H1 (cell line): ENCODE results near the gene SAMD4A. TPM values are rescaled to one million over a fixed set of nuclear protein-coding genes. Genes with fewer than 3 reads are reported as not detected.
A peak's percentile ranks its signal among the peaks of the same experiment; 100 is the strongest.

Experiments used
- CTCF ChIA-PET: fragments of 300-600 bp; sonication (Branson Sonifier 250); formaldehyde crosslinking; loops from one replicate; lab custom pipeline; 2021; ENCODE audit not compliant: partially characterized antibody; lab: Charles Lee
- POLR2A ChIA-PET: fragments of 300-600 bp; sonication (Branson Sonifier 250); formaldehyde crosslinking; loops from one replicate; lab custom pipeline; 2021; ENCODE audit warnings: inconsistent platforms; ENCODE audit not compliant: partially characterized antibody; lab: Charles Lee
- DNase-seq, 2 experiments: peaks; one replicate each; pipeline versions ENCODE4 v3.0.0 to v3.0.0-alpha.2; 2010 to 2022; ENCODE audit warnings: low spot score in 2 of 2, low read depth in 1 of 2, mixed read lengths in 1 of 2
- FAIRE-seq: peaks from 2 replicates; lab custom pipeline; 2011; peaks lifted over from hg19 to GRCh38; lab: Jason Lieb, UNC
- H2AFZ ChIP-seq: 2 replicates; pipeline ENCODE4 v1.8.1; 2012; ENCODE audit warnings: low read length, inconsistent platforms
- H2AK5ac ChIP-seq: 2 replicates; pipeline ENCODE4 v1.6.1; 2013; ENCODE audit warnings: low read depth, low read length
- H2BK120ac ChIP-seq: replicated peaks from 2 replicates; pipeline ENCODE3; 2013; ENCODE audit warnings: low read depth, low read length, inconsistent platforms
- H2BK12ac ChIP-seq: 2 replicates; pipeline ENCODE4 v1.6.1; 2013; ENCODE audit warnings: low read depth, low read length
- H2BK15ac ChIP-seq: 2 replicates; pipeline ENCODE4 v1.6.1; 2013; ENCODE audit warnings: low read length
- H2BK20ac ChIP-seq: 2 replicates; pipeline ENCODE4 v1.6.1; 2013; ENCODE audit warnings: low read length
- H2BK5ac ChIP-seq: 2 replicates; pipeline ENCODE4 v1.6.1; 2013; ENCODE audit warnings: low read depth, low read length
- H3K14ac ChIP-seq: 2 replicates; pipeline ENCODE4 v1.6.1; 2013; ENCODE audit warnings: inconsistent platforms; ENCODE audit not compliant: insufficient read length
- H3K18ac ChIP-seq: 2 replicates; pipeline ENCODE4 v1.6.1; 2013; ENCODE audit warnings: low read length; ENCODE audit errors: extremely low read depth
- H3K23ac ChIP-seq: 2 replicates; pipeline ENCODE4 v1.6.1; 2013; ENCODE audit warnings: inconsistent platforms; ENCODE audit not compliant: insufficient read length
- H3K23me2 ChIP-seq: 2 replicates; pipeline ENCODE4 v1.6.1; 2013; ENCODE audit warnings: low read depth, low read length
- H3K27ac ChIP-seq: 2 replicates; pipeline ENCODE4 v1.6.1; 2011; ENCODE audit warnings: low read depth, low read length, inconsistent platforms
- H3K27me3 ChIP-seq, 4 experiments: replicated peaks in 1 of 4; 1 replicate in 1 of 4; 2 replicates in 3 of 4; pipeline versions ENCODE4 v1.6.1 to v1.8.1; 2011 to 2013; ENCODE audit warnings: low read length in 3 of 4, mild to moderate bottlenecking in 3 of 4, inconsistent platforms in 2 of 4, mixed read lengths in 2 of 4, moderate library complexity in 1 of 4; ENCODE audit not compliant: control insufficient read depth in 3 of 4, insufficient read depth in 3 of 4; ENCODE audit errors: extremely low read depth in 1 of 4
- H3K36me3 ChIP-seq, 4 experiments: 2 replicates each; pipeline versions ENCODE4 v1.6.1 to v1.8.1; 2011 to 2013; ENCODE audit warnings: mild to moderate bottlenecking in 4 of 4, low read length in 3 of 4, moderate library complexity in 2 of 4, control low read depth in 1 of 4, inconsistent platforms in 1 of 4; ENCODE audit not compliant: insufficient read depth in 4 of 4, control insufficient read depth in 2 of 4
- H3K4ac ChIP-seq: replicated peaks from 2 replicates; pipeline ENCODE3; 2013; ENCODE audit warnings: low read length, low read depth, mixed read lengths, inconsistent platforms; ENCODE audit not compliant: insufficient read length
- H3K4me1 ChIP-seq, 4 experiments: replicated peaks in 1 of 4; 1 replicate in 1 of 4; 2 replicates in 3 of 4; pipeline versions ENCODE4 v1.6.1 to v1.8.1; 2011 to 2013; ENCODE audit warnings: low read length in 3 of 4, inconsistent platforms in 2 of 4, mixed read lengths in 1 of 4; ENCODE audit not compliant: insufficient read depth in 4 of 4, control insufficient read depth in 3 of 4
- H3K4me2 ChIP-seq, 2 experiments: 2 replicates each; pipeline versions ENCODE4 v1.6.1 to v1.8.1; 2011 to 2013; ENCODE audit warnings: low read depth in 2 of 2, low read length in 2 of 2, control low read depth in 1 of 2, inconsistent platforms in 1 of 2, mild to moderate bottlenecking in 1 of 2; ENCODE audit not compliant: insufficient read depth in 1 of 2
- H3K4me3 ChIP-seq, 4 experiments: fragments of 200-600, 300-600 bp in 1 of 4; sonication (generic), shearing (Covaris generic), sonication (Bioruptor Twin) in 1 of 4; 2 replicates each; pipeline versions ENCODE4 v1.5.1 to v1.8.1; 2011 to 2016; ENCODE audit warnings: low read length in 4 of 4, low read depth in 3 of 4, control low read depth in 2 of 4, inconsistent platforms in 2 of 4, mild to moderate bottlenecking in 2 of 4, mixed read lengths in 1 of 4, moderate library complexity in 1 of 4; ENCODE audit not compliant: insufficient read depth in 2 of 4; ENCODE audit errors: extremely low read depth in 1 of 4
- H3K56ac ChIP-seq: replicated peaks from 2 replicates; pipeline ENCODE3; 2013; ENCODE audit warnings: low read depth, mild to moderate bottlenecking, mixed read lengths, low read length, inconsistent platforms; ENCODE audit not compliant: insufficient read length
- H3K79me1 ChIP-seq: 2 replicates; pipeline ENCODE4 v1.6.1; 2013; ENCODE audit warnings: low read depth, low read length, control low read depth
- H3K79me2 ChIP-seq, 2 experiments: 2 replicates each; pipeline versions ENCODE4 v1.6.1 to v1.8.1; 2012 to 2013; ENCODE audit warnings: low read length in 2 of 2, mild to moderate bottlenecking in 2 of 2, inconsistent platforms in 1 of 2; ENCODE audit not compliant: insufficient read depth in 2 of 2, control insufficient read depth in 1 of 2
- H3K9ac ChIP-seq, 4 experiments: replicated peaks in 1 of 4; 1 replicate in 1 of 4; 2 replicates in 3 of 4; pipeline versions ENCODE4 v1.6.1 to v1.8.1; 2011 to 2013; ENCODE audit warnings: low read depth in 3 of 4, low read length in 3 of 4, control low read depth in 2 of 4, mild to moderate bottlenecking in 2 of 4, moderate library complexity in 2 of 4, inconsistent platforms in 1 of 4; ENCODE audit errors: extremely low read depth in 1 of 4
- H3K9me3 ChIP-seq, 2 experiments: 2 replicates each; pipeline versions ENCODE4 v1.6.1 to v1.8.1; 2012 to 2013; ENCODE audit warnings: mild to moderate bottlenecking in 2 of 2, moderate library complexity in 2 of 2, control low read depth in 1 of 2, inconsistent platforms in 1 of 2, low read depth in 1 of 2, low read length in 1 of 2, mixed read lengths in 1 of 2; ENCODE audit not compliant: insufficient read depth in 2 of 2
- H4K20me1 ChIP-seq, 2 experiments: replicated peaks in 1 of 2; 2 replicates each; pipeline versions ENCODE3 to v1.8.1; 2011 to 2013; ENCODE audit warnings: inconsistent platforms in 2 of 2, low read length in 2 of 2, mild to moderate bottlenecking in 1 of 2; ENCODE audit not compliant: insufficient read depth in 2 of 2, control insufficient read depth in 1 of 2
- H4K5ac ChIP-seq: 2 replicates; pipeline ENCODE4 v1.6.1; 2013; ENCODE audit warnings: low read length, low read depth, mixed read lengths, inconsistent platforms; ENCODE audit not compliant: insufficient read length
- H4K8ac ChIP-seq: 2 replicates; pipeline ENCODE4 v1.8.0; 2013; ENCODE audit warnings: mild to moderate bottlenecking, moderate library complexity, low read length, inconsistent platforms; ENCODE audit not compliant: insufficient read depth; ENCODE audit errors: extremely low read depth
- H4K91ac ChIP-seq: replicated peaks from 2 replicates; pipeline ENCODE3; 2013; ENCODE audit warnings: low read length, mixed read lengths, inconsistent platforms; ENCODE audit not compliant: insufficient read length
- CEBPB ChIP-seq: IDR thresholded peaks from 2 replicates; pipeline ENCODE4 v1.6.1; 2012; ENCODE audit warnings: low read depth, low read length
- CHD2 ChIP-seq: IDR thresholded peaks from 2 replicates; pipeline ENCODE4 v1.6.1; 2012; ENCODE audit warnings: low read length, improper control_type of control experiment
- CTBP2 ChIP-seq: IDR thresholded peaks from 2 replicates; pipeline ENCODE4 v1.7.0; 2011; ENCODE audit warnings: borderline replicate concordance, mild to moderate bottlenecking, moderate library complexity, mixed read lengths, low read length; ENCODE audit not compliant: insufficient read depth, insufficient read length
- GABPA ChIP-seq: IDR thresholded peaks from 2 replicates; pipeline ENCODE4 v1.6.1; 2011; ENCODE audit warnings: mild to moderate bottlenecking, low read length, moderate library complexity, borderline replicate concordance; ENCODE audit not compliant: insufficient read depth
- JUN ChIP-seq: IDR thresholded peaks from 2 replicates; pipeline ENCODE4 v1.6.1; 2011; ENCODE audit warnings: low read depth, mild to moderate bottlenecking, improper control_type of control experiment, low read length
- JUND ChIP-seq: IDR thresholded peaks from 2 replicates; pipeline ENCODE4 v1.6.1; 2011; ENCODE audit warnings: mild to moderate bottlenecking, improper control_type of control experiment, low read length
- POU5F1 ChIP-seq: IDR thresholded peaks from 2 replicates; pipeline ENCODE4 v1.6.1; 2011; ENCODE audit warnings: low read depth, mild to moderate bottlenecking, low read length, moderate library complexity
- SAP30 ChIP-seq: fragments of 300-600 bp; sonication (generic); IDR thresholded peaks from 2 replicates; pipeline ENCODE4 v1.7.1; 2012; ENCODE audit warnings: low read length, moderate library complexity, mild to moderate bottlenecking, inconsistent platforms; ENCODE audit not compliant: insufficient read depth, insufficient replicate concordance
- SIRT6 ChIP-seq: IDR thresholded peaks from one replicate; pipeline ENCODE4 v1.7.1; 2012; ENCODE audit warnings: low read length, inconsistent platforms
- TAF1 ChIP-seq: IDR thresholded peaks from 2 replicates; pipeline ENCODE4 v1.6.1; 2011; ENCODE audit warnings: mild to moderate bottlenecking, low read depth, low read length
- TCF12 ChIP-seq: IDR thresholded peaks from 2 replicates; pipeline ENCODE4 v1.6.1; 2011; ENCODE audit warnings: low read depth, mild to moderate bottlenecking, low read length
- ZNF274 ChIP-seq: IDR thresholded peaks from 2 replicates; pipeline ENCODE4 v1.7.0; 2012; ENCODE audit warnings: low read length, borderline replicate concordance; ENCODE audit errors: extremely low read depth
- WGBS, 2 experiments: shearing (Covaris generic) in 1 of 2; methylation state at CpG; one replicate each; pipeline versions ENCODE4 v1.1.6 to v1.1.7; 2013 to 2015; ENCODE audit warnings: low lambda C conversion rate in 2 of 2, mixed read lengths in 2 of 2, inconsistent platforms in 1 of 2, low coverage in 1 of 2, missing lambda C conversion rate in 1 of 2; ENCODE audit not compliant: insufficient replicate concordance in 2 of 2, insufficient coverage in 1 of 2, insufficient read length in 1 of 2; ENCODE audit errors: extremely low coverage in 1 of 2, missing lambda C conversion rate in 1 of 2; 5-methylcytosine and 5-hydroxymethylcytosine counted together
- polyA plus RNA-seq, 7 experiments: library from polyadenylated mRNA; depleted of rRNA in 3 of 7; stranded (reverse) in 5 of 7; unstranded in 2 of 7; fragments of >200 nt in 5 of 7; fragments of 200-250 nt in 2 of 7; gene quantifications; 1 replicate in 5 of 7; 2 replicates in 1 of 7; 4 replicates in 1 of 7; pipeline versions ENCODE4 v1.2.1 to v1.2.3, GENCODE V29; 2011 to 2013; ENCODE audit warnings: missing spikeins in 2 of 7, mixed read lengths in 2 of 7
- total RNA-seq: library from RNA; stranded (reverse); fragmentation: NEBNext Ultra II Directional; extraction: Animal tissue kit (Norgen Biotek cat#: 25700); gene quantifications from 2 replicates; pipeline ENCODE4 v1.2.1, GENCODE V29; 2021

Gene SAMD4A
- total and polyA plus RNA-seq, 2 of the 8 experiments (the other 6 are each of a cell fraction or from before 2014, with no cell fraction given) = 2.4 to 12.3 TPM

DNA sequence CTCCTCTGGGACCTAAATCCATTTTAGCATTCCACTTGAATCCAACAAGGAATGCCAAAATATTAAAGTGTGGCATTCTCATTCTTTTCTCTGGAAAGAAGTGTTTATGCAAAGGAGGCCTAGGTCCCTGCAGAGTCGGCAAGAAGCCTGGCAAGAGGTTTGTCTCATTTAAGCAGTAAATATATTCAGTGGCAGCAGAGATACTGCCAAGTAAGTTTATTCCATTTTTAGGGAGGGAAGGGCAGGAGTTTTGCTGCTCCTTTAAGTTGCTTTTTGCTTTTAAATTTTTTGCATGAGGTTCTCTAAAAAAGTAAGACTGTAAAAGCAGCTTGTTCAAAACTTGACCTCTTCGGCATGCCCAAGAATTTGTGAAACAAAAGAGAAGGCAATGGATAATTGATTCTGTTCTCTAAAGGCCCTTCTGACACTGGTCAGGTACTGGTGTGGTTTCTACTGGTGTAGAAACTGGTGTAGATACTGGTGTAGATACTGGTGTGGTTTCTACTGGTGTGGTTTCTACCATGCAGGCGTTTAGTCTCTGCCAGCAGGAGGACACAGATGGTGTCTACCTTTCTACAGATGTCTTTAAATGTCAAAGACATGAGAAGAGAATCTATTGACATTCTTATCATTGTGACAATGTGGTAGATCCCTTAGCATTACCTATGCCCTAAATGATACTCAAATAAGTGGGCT lies 107.3 kb downstream of the SAMD4A start:
- 64% methylated on average over 3 of the region's 3 CpGs; no CpG with 5 or more reads in 1 of the 2 experiments for WGBS, 2 experiments
- Histone ChIP-seq H3K4me2 (peak overlapping the region in 1 of 2 experiments; percentile 12; a peak in 1 of 4 replicates), H2BK20ac (no peak overlapping the region), H2BK12ac (no peak overlapping the region; the same call in 1 of the 2 replicates), H4K5ac (no peak overlapping the region), H2AFZ (no peak overlapping the region), H3K23ac (no peak overlapping the region), H3K9me3 (no peaks in the 10 kb centered on the region), H3K56ac (no peak overlapping the region), H3K14ac (no peak overlapping the region), H2AK5ac (no peak overlapping the region; the same call in 1 of the 2 replicates), H3K4ac (no peak overlapping the region), H4K8ac (no peak overlapping the region), H2BK15ac (no peak overlapping the region), H3K27ac (no peak overlapping the region), H3K79me2 (peaks cover 0 to 2% of the 10 kb centered on the region in 2 experiments; a peak in 1 of 4 replicates), H3K79me1 (peaks cover 3% of the 10 kb centered on the region; the same call in 1 of the 2 replicates), H2BK5ac (peak overlapping the region; percentile 20; the same call in 1 of the 2 replicates), H3K9ac (no peak overlapping the region), H3K27me3 (no peaks in the 10 kb centered on the region), H4K20me1 (no peaks in the 10 kb centered on the region), H3K36me3 (no peaks in the 10 kb centered on the region), H3K18ac (no peak overlapping the region), H3K23me2 (no peaks in the 10 kb centered on the region), H3K4me1 (peaks cover 13 to 31% (median 27%) of the 10 kb centered on the region in 4 experiments), H4K91ac (no peak overlapping the region), H3K4me3 (no peak overlapping the region; a peak in 1 of 8 replicates), H2BK120ac (no peak overlapping the region)
- ChIA-PET POLR2A (interaction anchor here (0.8 to 2.1 kb wide), 3 partner anchors 11 to 25 kb away, joined by 3 to 5 read pairs (median 3); no protein-coding TSS in a partner anchor), CTCF (interaction anchor here (1.1 to 4.9 kb wide), 7 partner anchors 8 to 99 kb away, joined by 3 to 19 read pairs (median 8); no protein-coding TSS in a partner anchor)
- TF ChIP-seq JUN (no peak), ZNF274 (no peak), TAF1 (no peak), POU5F1 (no peak), JUND (no peak), GABPA (no peak), CTBP2 (no peak), SAP30 (no peak), CEBPB (no peak), SIRT6 (no peak), TCF12 (no peak), CHD2 (no peak)
- FAIRE-seq = no peak
- no peak for DNase-seq
